GM12878 (cell line): ENCODE data around the gene TOX2. TPM values are rescaled to one million over a fixed set of nuclear protein-coding genes. Genes with fewer than 3 reads are reported as not detected.

Experiments
- ATAC-seq: fragments of 200-7000 bp; cut with Tn5 transposase; 3 replicates; pipeline ENCODE4 v1.9.1; 2020; ENCODE audit warnings: mild to moderate bottlenecking, moderate library complexity
- BruUV-seq: library from RNA; stranded (reverse); fragments of 400-500 nt; replicated peaks from 2 replicates; lab custom pipeline; 2021; lab: Mats Ljungman, UMichigan
- CTCF ChIA-PET: fragments of 300-600 bp; sonication (Branson Sonifier 250); formaldehyde crosslinking; extraction: SDS; loops from one replicate; lab custom pipeline; 2021; ENCODE audit warnings: inconsistent platforms; lab: Yijun Ruan, JAX
- POLR2A ChIA-PET: fragments of 350-600 bp; formaldehyde crosslinking; extraction: SDS; loops from one replicate; lab custom pipeline; 2021; ENCODE audit warnings: inconsistent platforms; lab: Charles Lee
- RAD21 ChIA-PET: fragments of 300-600 bp; sonication (Branson Sonifier 250); formaldehyde crosslinking; loops from one replicate; lab custom pipeline; 2023; ENCODE audit warnings: antibody characterized with exemption; ENCODE audit not compliant: unreplicated experiment; lab: Charles Lee
- SMC1A ChIA-PET: fragments of 300-600 bp; sonication (Branson Sonifier 250); formaldehyde crosslinking; loops from one replicate; lab custom pipeline; 2023; ENCODE audit not compliant: unreplicated experiment, uncharacterized antibody; lab: Charles Lee
- DNase-seq: peaks from one replicate; pipeline ENCODE4 v3.0.0-alpha.2; 2011; ENCODE audit warnings: low read depth, low spot score
- FAIRE-seq: peaks from 3 replicates; lab custom pipeline; 2011; peaks lifted over from hg19 to GRCh38; lab: Jason Lieb, UNC
- H2AFZ ChIP-seq: 2 replicates; pipeline ENCODE4 v1.6.0; 2011; ENCODE audit warnings: low read depth, low read length, control low read depth; ENCODE audit not compliant: control insufficient read depth
- H3K27ac ChIP-seq: 2 replicates; pipeline ENCODE4 v1.5.1; 2011; ENCODE audit warnings: control low read depth; ENCODE audit not compliant: control insufficient read depth, insufficient read depth
- H3K27me3 ChIP-seq, 2 experiments: replicated peaks in 1 of 2; 2 replicates each; pipeline versions ENCODE4 v1.6.0 to v1.6.1; 2011; ENCODE audit warnings: low read length in 1 of 2; ENCODE audit not compliant: control insufficient read depth in 2 of 2, insufficient read depth in 2 of 2
- H3K36me3 ChIP-seq, 2 experiments: 2 replicates each; pipeline ENCODE4 v1.5.1; 2011; ENCODE audit warnings: low read length in 1 of 2; ENCODE audit not compliant: control insufficient read depth in 2 of 2, insufficient read depth in 2 of 2
- H3K4me1 ChIP-seq: 2 replicates; pipeline ENCODE4 v1.6.1; 2011; ENCODE audit warnings: mild to moderate bottlenecking, low read length, moderate library complexity, mixed read lengths; ENCODE audit not compliant: control insufficient read depth, insufficient read depth
- H3K4me2 ChIP-seq: 2 replicates; pipeline ENCODE4 v1.6.0; 2011; ENCODE audit warnings: control low read depth; ENCODE audit not compliant: control insufficient read depth, insufficient read depth
- H3K4me3 ChIP-seq: fragments of 200-600 bp; sonication (generic); 2 replicates; pipeline ENCODE4 v1.5.1; 2016
- H3K79me2 ChIP-seq: 2 replicates; pipeline ENCODE4 v1.6.0; 2011; ENCODE audit warnings: low read length; ENCODE audit not compliant: control insufficient read depth, insufficient read depth
- H3K9ac ChIP-seq: 2 replicates; pipeline ENCODE4 v1.8.0; 2011; ENCODE audit warnings: low read length, control low read depth, mixed read lengths; ENCODE audit not compliant: control insufficient read depth, insufficient read depth
- H3K9me3 ChIP-seq: replicated peaks from 3 replicates; pipeline ENCODE4 v1.5.1; 2011; ENCODE audit warnings: mild to moderate bottlenecking, low read length; ENCODE audit not compliant: control insufficient read depth, insufficient read depth
- H4K20me1 ChIP-seq: 2 replicates; pipeline ENCODE4 v1.6.0; 2011; ENCODE audit not compliant: control insufficient read depth, insufficient read depth
- CEBPB ChIP-seq, 2 experiments: fragments of 150-350 bp in 1 of 2; IDR thresholded peaks; 2 replicates each; pipeline ENCODE4 v1.6.1; 2012 to 2014; ENCODE audit warnings: low read depth in 2 of 2, low read length in 2 of 2, borderline replicate concordance in 1 of 2, inconsistent platforms in 1 of 2
- FOXK2 ChIP-seq: fragments of 450-650 bp; IDR thresholded peaks from 2 replicates; pipeline ENCODE4 v1.6.1; 2017; ENCODE audit warnings: mild to moderate bottlenecking, moderate library complexity
- HDAC2 ChIP-seq: fragments of 200-600 bp; sonication (generic); IDR thresholded peaks from 2 replicates; pipeline ENCODE4 v1.6.1; 2017
- KDM1A ChIP-seq: fragments of 200-600 bp; sonication (generic); IDR thresholded peaks from 2 replicates; pipeline ENCODE4 v1.6.1; 2016; ENCODE audit warnings: borderline replicate concordance
- MEF2A ChIP-seq: IDR thresholded peaks from 2 replicates; pipeline ENCODE4 v1.6.1; 2011; ENCODE audit warnings: low read depth, mild to moderate bottlenecking, low read length, moderate library complexity; ENCODE audit not compliant: insufficient read depth
- RAD51 ChIP-seq: fragments of 450-650 bp; IDR thresholded peaks from 2 replicates; pipeline ENCODE4 v1.6.1; 2016; ENCODE audit warnings: moderate library complexity, mild to moderate bottlenecking, inconsistent platforms
- RELA ChIP-seq: fragments of 450-650 bp; IDR thresholded peaks from 2 replicates; pipeline ENCODE4 v1.8.0; 2014; ENCODE audit warnings: borderline replicate concordance; ENCODE audit not compliant: partially characterized antibody
- SMAD1 ChIP-seq: fragments of 450-650 bp; IDR thresholded peaks from 2 replicates; pipeline ENCODE4 v1.6.1; 2018; ENCODE audit warnings: mild to moderate bottlenecking, low read depth; ENCODE audit not compliant: partially characterized antibody
- SMAD5 ChIP-seq: IDR thresholded peaks from 2 replicates; pipeline ENCODE4 v1.6.1; 2016; ENCODE audit warnings: antibody characterized with exemption, low read depth
- TCF12 ChIP-seq: IDR thresholded peaks from 2 replicates; pipeline ENCODE4 v1.6.1; 2011; ENCODE audit warnings: low read depth, mild to moderate bottlenecking, low read length
- ZNF217 ChIP-seq: fragments of 450-650 bp; IDR thresholded peaks from 2 replicates; pipeline ENCODE4 v1.6.1; 2017; ENCODE audit warnings: antibody characterized with exemption, mild to moderate bottlenecking
- WGBS: methylation state at CpG from one replicate; pipeline ENCODE4 v1.1.6; 2016; ENCODE audit warnings: low lambda C conversion rate; ENCODE audit not compliant: insufficient replicate concordance, insufficient coverage; ENCODE audit errors: missing lambda C conversion rate; 5-methylcytosine and 5-hydroxymethylcytosine counted together
- in situ Hi-C: fragments of 300-500 bp; cut with MboI; formaldehyde crosslinking; loops from 9 replicates; pipeline ENCODE4 v1.14.3; 2018; ENCODE audit warnings: mixed read lengths
- intact Hi-C: fragments of 100-400 bp; cut with micrococcal nuclease; formaldehyde crosslinking; loops from one replicate; pipeline ENCODE4 v1.14.2; 2022; ENCODE audit not compliant: unreplicated experiment
- polyA plus RNA-seq, 11 experiments: library from polyadenylated mRNA; depleted of rRNA in 4 of 11; unstranded in 6 of 11; stranded (reverse) in 5 of 11; fragments of >200 nt; fragmentation: Nextera tagmentation in 4 of 11; fragmentation: Illumina TruSeq in 1 of 11; extraction: Ambion mirVana in 4 of 11; extraction: Trizol in 1 of 11; gene quantifications; 1 replicate in 1 of 11; 2 replicates in 10 of 11; pipeline versions ENCODE4 v1.2.1 to v1.2.3, GENCODE V29; 2011 to 2016; ENCODE audit warnings: inconsistent platforms in 2 of 11, missing spikeins in 2 of 11, low read depth in 1 of 11
- total RNA-seq, 4 experiments: library from RNA; depleted of rRNA in 3 of 4; stranded (reverse); fragments of >200 nt in 3 of 4; fragmentation: Illumina TruSeq in 1 of 4; extraction: Trizol in 1 of 4; gene quantifications; 2 replicates each; pipeline versions ENCODE4 v1.2.1 to v1.2.3, GENCODE V29; 2013 to 2021
- TF ChIP-seq, protein P1 (sequence below): IDR thresholded peaks from 2 replicates; pipeline ENCODE4 v1.6.1; 2012; ENCODE audit warnings: low read depth, low read length, improper control_type of control experiment

The TOX2 gene
- total and polyA plus RNA-seq, 10 of the 15 experiments (the other 5 are each of a cell fraction or from before 2014, with no cell fraction given) = 2.6 to 40.5 (median 7.9) TPM

DNA sequence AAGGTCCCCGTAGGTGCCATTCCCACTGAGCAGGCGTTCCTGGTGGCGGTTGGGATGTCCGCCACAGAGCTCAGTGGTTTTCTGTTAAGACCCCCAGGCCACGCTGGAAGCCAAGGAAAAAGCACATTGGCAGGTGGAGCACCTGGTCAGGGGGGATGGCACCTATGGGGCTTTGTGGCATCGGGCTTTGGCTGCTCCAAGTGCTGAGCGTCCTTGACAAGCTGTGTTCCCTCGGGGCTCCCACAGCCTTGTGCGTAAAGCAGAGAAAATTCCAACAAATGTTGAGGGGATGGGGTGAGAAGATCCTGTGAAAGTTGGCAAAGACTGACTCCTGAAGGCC, 137.0 kb downstream of the TOX2 start:
- ATAC-seq = no peak
- ChIA-PET RAD21 (no interaction called here), CTCF (no interaction called here), SMC1A (interaction anchor here (1.3 to 1.5 kb wide), 2 partner anchors 12 to 300 kb away, joined by 3 read pairs; no protein-coding TSS in a partner anchor), POLR2A (interaction anchor here (1.2 kb wide), 1 partner anchor 21 kb away, joined by 3 read pairs; no protein-coding TSS in a partner anchor)
- Histone ChIP-seq H3K9ac (no peak overlapping the region), H3K27me3 (no peaks in the 10 kb centered on the region), H3K27ac (no peak overlapping the region), H3K4me3 (no peak overlapping the region), H3K79me2 (no peaks in the 10 kb centered on the region), H3K36me3 (no peaks in the 10 kb centered on the region; a peak in 1 of 4 replicates), H2AFZ (no peak overlapping the region), H3K9me3 (no peaks in the 10 kb centered on the region), H3K4me1 (no peaks in the 10 kb centered on the region), H4K20me1 (no peaks in the 10 kb centered on the region), H3K4me2 (no peak overlapping the region)
- intact Hi-C loops = no loop called here
- WGBS = 90% methylated on average over 9 of the region's 9 CpGs
- in situ Hi-C loops = no loop called here
- no peak for DNase-seq
- no TSS peak for BruUV-seq
- no peak for TF ChIP-seq ZNF217
- TF ChIP-seq CEBPB (IDR thresholded peaks at IDR 0.05; ENCODE audit: borderline replicate concordance in 1 of 2, low read depth in 2 of 2, low read length in 2 of 2) = no peak
- no peak for TF ChIP-seq RAD51
- FAIRE-seq = no peak

DNA sequence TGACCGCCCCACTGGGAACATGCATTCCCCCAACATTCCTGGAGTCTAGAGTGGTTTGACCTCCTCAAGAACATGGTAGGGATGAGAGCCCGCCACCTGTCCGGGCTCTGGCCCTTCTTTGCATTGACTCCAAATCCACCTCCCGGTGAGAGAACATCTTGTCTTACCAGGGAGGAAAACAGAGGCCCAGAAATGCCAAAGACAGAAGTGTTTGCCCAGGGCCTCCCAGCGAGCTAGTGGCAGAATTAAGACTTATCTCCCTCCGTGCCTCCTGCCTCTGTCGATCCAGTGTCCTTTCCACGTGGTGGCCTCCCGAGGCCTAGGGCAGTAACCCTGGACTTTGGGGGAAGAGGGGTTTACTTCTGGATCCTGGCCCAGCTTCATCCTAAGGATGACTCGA, 137.5 kb downstream of the TOX2 start:
- ChIA-PET SMC1A (interaction anchor here (1.3 to 1.5 kb wide), 2 partner anchors 13 to 301 kb away, joined by 3 read pairs; no protein-coding TSS in a partner anchor), CTCF (no interaction called here), RAD21 (no interaction called here), POLR2A (interaction anchor here (1.2 kb wide), 1 partner anchor 22 kb away, joined by 3 read pairs; no protein-coding TSS in a partner anchor)
- H3K4me2 ChIP-seq = no peak overlapping the region
- H2AFZ ChIP-seq = no peak overlapping the region
- no peaks in the 10 kb centered on the region for H3K9me3 ChIP-seq
- H4K20me1 ChIP-seq = no peaks in the 10 kb centered on the region
- H3K4me3 ChIP-seq = no peak overlapping the region
- H3K79me2 ChIP-seq = no peaks in the 10 kb centered on the region
- ATAC-seq (no peak), FAIRE-seq (no peak), DNase-seq (no peak)
- in situ Hi-C loops = no loop called here
- TF ChIP-seq SMAD1 (no peak), MEF2A (no peak), RELA (no peak), SMAD5 (no peak), HDAC2 (no peak), KDM1A (no peak), FOXK2 (no peak), TCF12 (no peak)
- TF ChIP-seq, protein P1, sequence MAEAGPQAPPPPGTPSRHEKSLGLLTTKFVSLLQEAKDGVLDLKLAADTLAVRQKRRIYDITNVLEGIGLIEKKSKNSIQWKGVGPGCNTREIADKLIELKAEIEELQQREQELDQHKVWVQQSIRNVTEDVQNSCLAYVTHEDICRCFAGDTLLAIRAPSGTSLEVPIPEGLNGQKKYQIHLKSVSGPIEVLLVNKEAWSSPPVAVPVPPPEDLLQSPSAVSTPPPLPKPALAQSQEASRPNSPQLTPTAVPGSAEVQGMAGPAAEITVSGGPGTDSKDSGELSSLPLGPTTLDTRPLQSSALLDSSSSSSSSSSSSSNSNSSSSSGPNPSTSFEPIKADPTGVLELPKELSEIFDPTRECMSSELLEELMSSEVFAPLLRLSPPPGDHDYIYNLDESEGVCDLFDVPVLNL = no peak
- 77% methylated on average over 10 of the region's 10 CpGs for WGBS
- H3K9ac ChIP-seq = no peak overlapping the region
- H3K27me3 ChIP-seq = no peaks in the 10 kb centered on the region
- H3K27ac ChIP-seq = no peak overlapping the region
- intact Hi-C loops = no loop called here
- H3K36me3 ChIP-seq = no peaks in the 10 kb centered on the region; a peak in 1 of 4 replicates
- BruUV-seq = no TSS peak
- H3K4me1 ChIP-seq = no peaks in the 10 kb centered on the region
